Mammary epithelial cell (primary cell): Measurements from ENCODE around the gene BSN.

Source experiments
- EZH2 ChIP-seq: IDR thresholded peaks from 2 replicates; pipeline ENCODE4 v1.6.1; 2012; ENCODE audit warnings: low read length, inconsistent platforms, borderline replicate concordance
- TF ChIP-seq, protein P1 (sequence below), 2 donors: IDR thresholded peaks in 1 of 2; conservative IDR thresholded peaks in 1 of 2; 2 replicates each; pipeline ENCODE4 v1.5.1; 2011 to 2012; ENCODE audit warnings: inconsistent platforms in 2 of 2, low read length in 2 of 2, mild to moderate bottlenecking in 2 of 2, control low read depth in 1 of 2, low read depth in 1 of 2; ENCODE audit not compliant: insufficient read depth in 1 of 2; ENCODE audit errors: extremely low read depth in 1 of 2

DNA sequence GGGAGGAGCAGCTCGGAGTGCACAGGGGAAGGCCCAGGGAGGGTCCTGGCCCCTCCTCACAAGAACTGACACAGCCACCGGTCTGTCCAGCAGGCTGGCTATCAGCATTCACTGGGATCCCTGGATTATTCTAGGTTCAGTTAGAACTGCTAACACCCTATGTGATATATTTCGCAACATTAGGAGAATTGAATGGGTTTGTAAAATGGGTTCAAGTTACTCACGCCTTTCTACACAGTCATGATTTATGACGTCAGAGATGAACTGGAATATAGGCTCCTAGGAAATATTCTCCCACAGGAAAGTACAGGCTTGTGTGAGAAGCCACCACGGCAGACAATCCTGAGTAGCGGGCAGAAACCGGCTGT is 969 bp upstream of the BSN start:
- TF ChIP-seq, protein P1, sequence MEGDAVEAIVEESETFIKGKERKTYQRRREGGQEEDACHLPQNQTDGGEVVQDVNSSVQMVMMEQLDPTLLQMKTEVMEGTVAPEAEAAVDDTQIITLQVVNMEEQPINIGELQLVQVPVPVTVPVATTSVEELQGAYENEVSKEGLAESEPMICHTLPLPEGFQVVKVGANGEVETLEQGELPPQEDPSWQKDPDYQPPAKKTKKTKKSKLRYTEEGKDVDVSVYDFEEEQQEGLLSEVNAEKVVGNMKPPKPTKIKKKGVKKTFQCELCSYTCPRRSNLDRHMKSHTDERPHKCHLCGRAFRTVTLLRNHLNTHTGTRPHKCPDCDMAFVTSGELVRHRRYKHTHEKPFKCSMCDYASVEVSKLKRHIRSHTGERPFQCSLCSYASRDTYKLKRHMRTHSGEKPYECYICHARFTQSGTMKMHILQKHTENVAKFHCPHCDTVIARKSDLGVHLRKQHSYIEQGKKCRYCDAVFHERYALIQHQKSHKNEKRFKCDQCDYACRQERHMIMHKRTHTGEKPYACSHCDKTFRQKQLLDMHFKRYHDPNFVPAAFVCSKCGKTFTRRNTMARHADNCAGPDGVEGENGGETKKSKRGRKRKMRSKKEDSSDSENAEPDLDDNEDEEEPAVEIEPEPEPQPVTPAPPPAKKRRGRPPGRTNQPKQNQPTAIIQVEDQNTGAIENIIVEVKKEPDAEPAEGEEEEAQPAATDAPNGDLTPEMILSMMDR (conservative IDR thresholded peaks at IDR 0.05 in 1 of 2, IDR thresholded peaks at IDR 0.05 in 1 of 2; ENCODE audit: extremely low read depth in 1 of 2, insufficient read depth in 1 of 2, low read depth in 1 of 2, low read length in 2 of 2), result no peak
- TF ChIP-seq EZH2, result no peak
